GM18526 (cell line): ENCODE data around the gene GOSR2.

Experiments
- POLR2A ChIP-seq: IDR thresholded peaks from 3 replicates; pipeline ENCODE4 v1.6.1; 2011; ENCODE audit not compliant: insufficient read length; ENCODE audit errors: extremely low read depth

GOSR2 gene

GRCh38 chr17:46983782-46984181, 60.8 kb downstream of the GOSR2 start:
- no peak for TF ChIP-seq POLR2A

- no peak for TF ChIP-seq POLR2A
Observed at GRCh38 chr17:46984341-46984740, 61.4 kb downstream of the GOSR2 start.

- TF ChIP-seq POLR2A: no peak
Observed at GRCh38 chr17:46984892-46985291, 61.9 kb downstream of the GOSR2 start.

DNA sequence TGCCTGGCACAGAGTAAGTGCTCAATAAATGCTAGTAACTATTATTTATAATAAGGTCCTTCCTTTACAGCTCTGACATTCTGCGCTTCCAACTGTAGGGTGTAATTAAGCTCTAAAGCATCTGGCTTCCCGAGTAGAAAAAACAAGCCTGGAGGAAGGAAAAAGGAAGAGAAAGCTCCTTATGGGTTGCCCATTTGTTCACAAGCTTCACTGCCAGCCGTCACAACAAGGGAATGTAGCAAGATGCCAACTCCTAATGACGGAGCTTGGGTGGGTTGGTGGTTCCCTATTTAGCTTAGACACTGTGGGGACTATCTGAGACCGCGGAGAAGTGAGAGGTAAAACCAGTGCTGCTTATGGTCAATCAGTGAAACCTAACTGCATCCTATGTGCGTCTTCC, 63.4 kb downstream of the GOSR2 start:
- no peak for TF ChIP-seq POLR2A

GRCh38 chr17:46989637-46990431, 66.9 kb downstream of the GOSR2 start:
- no peak for TF ChIP-seq POLR2A

DNA sequence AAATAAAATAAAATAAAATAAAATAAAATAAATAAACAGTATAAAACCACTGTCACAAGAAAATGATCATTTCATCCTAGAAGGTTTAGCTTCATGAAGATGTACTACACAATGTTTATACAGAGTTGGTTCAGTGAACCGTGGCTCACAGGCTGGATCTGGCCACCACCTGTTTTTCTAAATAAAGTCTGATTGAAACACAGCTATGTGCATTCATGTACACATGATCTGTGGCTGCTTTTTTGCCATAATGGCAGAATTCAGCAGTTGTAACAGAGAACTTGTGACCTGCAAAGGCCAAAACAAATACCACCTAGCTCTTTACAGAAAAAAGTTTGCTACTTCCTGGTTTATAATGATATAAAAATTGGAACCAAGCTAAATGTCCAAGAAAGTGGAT, 68.7 kb downstream of the GOSR2 start:
- TF ChIP-seq POLR2A: no peak
